MM.1S (cell line): Measurements from ENCODE around the gene PAXX.
A peak's percentile ranks its signal among the peaks of the same experiment; 100 is the strongest.

Experiments used
- DNase-seq: peaks from one replicate; pipeline ENCODE4 v3.0.0-alpha.2; 2015
- H2AFZ ChIP-seq: fragments of 300-600 bp; sonication (generic); 2 replicates; pipeline ENCODE4 v1.6.0; 2016; ENCODE audit warnings: antibody characterized with exemption, low read length
- H3F3A ChIP-seq: fragments of 300-600 bp; sonication (generic); 2 replicates; pipeline ENCODE4 v1.6.1; 2016; ENCODE audit warnings: mild to moderate bottlenecking, antibody characterized with exemption, low read length, moderate library complexity, mixed read lengths; ENCODE audit not compliant: insufficient read depth
- H3K27ac ChIP-seq: fragments of 300-600 bp; sonication (generic); 2 replicates; pipeline ENCODE4 v1.5.1; 2016; ENCODE audit warnings: mild to moderate bottlenecking, low read length
- H3K27me3 ChIP-seq: fragments of 300-600 bp; sonication (generic); replicated peaks from 2 replicates; pipeline ENCODE4 v1.6.0; 2016; ENCODE audit warnings: low read length; ENCODE audit not compliant: insufficient read depth
- H3K36me3 ChIP-seq: fragments of 300-600 bp; sonication (generic); replicated peaks from 2 replicates; pipeline ENCODE4 v1.6.1; 2016; ENCODE audit warnings: mild to moderate bottlenecking, low read length, mixed read lengths; ENCODE audit not compliant: insufficient read depth
- H3K4me1 ChIP-seq: fragments of 300-600 bp; sonication (generic); 2 replicates; pipeline ENCODE4 v1.6.1; 2016; ENCODE audit warnings: low read length, mixed read lengths
- H3K4me2 ChIP-seq: fragments of 300-600 bp; sonication (generic); 2 replicates; pipeline ENCODE4 v1.6.0; 2016; ENCODE audit warnings: low read depth, low read length
- H3K4me3 ChIP-seq: fragments of 300-600 bp; sonication (generic); 2 replicates; pipeline ENCODE4 v1.5.1; 2016; ENCODE audit warnings: low read length, mixed read lengths
- H3K79me2 ChIP-seq: fragments of 300-600 bp; sonication (generic); 2 replicates; pipeline ENCODE4 v1.6.1; 2016; ENCODE audit warnings: mixed run types, low read length, mixed read lengths
- H3K9ac ChIP-seq: fragments of 300-600 bp; sonication (generic); 2 replicates; pipeline ENCODE4 v1.6.1; 2016; ENCODE audit warnings: low read length, mixed read lengths
- H3K9me2 ChIP-seq: fragments of 300-600 bp; sonication (generic); replicated peaks from 2 replicates; pipeline ENCODE4 v1.6.1; 2016; ENCODE audit warnings: mild to moderate bottlenecking, low read length, mixed read lengths; ENCODE audit not compliant: insufficient read depth
- H3K9me3 ChIP-seq: fragments of 300-600 bp; sonication (generic); replicated peaks from 2 replicates; pipeline ENCODE4 v1.6.1; 2016; ENCODE audit warnings: mild to moderate bottlenecking, low read length, mixed read lengths; ENCODE audit not compliant: insufficient read depth
- H4K20me1 ChIP-seq: fragments of 300-600 bp; sonication (generic); 2 replicates; pipeline ENCODE4 v1.6.1; 2016; ENCODE audit warnings: mild to moderate bottlenecking, low read length, moderate library complexity, mixed read lengths; ENCODE audit not compliant: insufficient read depth
- CTCF ChIP-seq: fragments of 300-600 bp; sonication (generic); IDR thresholded peaks from 2 replicates; pipeline ENCODE4 v1.5.1; 2016; ENCODE audit warnings: antibody characterized with exemption, low read length, mixed read lengths
- EZH2 ChIP-seq: fragments of 300-600 bp; sonication (generic); optimal IDR thresholded peaks from 2 replicates; pipeline ENCODE3; 2017; ENCODE audit warnings: low read depth, mild to moderate bottlenecking, antibody characterized with exemption, low read length, mixed read lengths
- EZH2phosphoT487 ChIP-seq: fragments of 300-600 bp; sonication (generic); IDR thresholded peaks from 2 replicates; pipeline ENCODE4 v1.6.1; 2018; ENCODE audit warnings: antibody characterized with exemption, low read length

Gene PAXX

GRCh38 chr9:137020771-137021567, 28.7 kb downstream of the PAXX start:
- no peak overlapping the region for H2AFZ ChIP-seq
- H3K27me3 ChIP-seq: peaks cover 37% of the 10 kb centered on the region
- H3F3A ChIP-seq: no peaks in the 10 kb centered on the region
- H4K20me1 ChIP-seq: no peaks in the 10 kb centered on the region
- no peaks in the 10 kb centered on the region for H3K36me3 ChIP-seq
- peaks cover 2% of the 10 kb centered on the region; the same call in 1 of the 2 replicates for H3K4me1 ChIP-seq
- no peaks in the 10 kb centered on the region for H3K79me2 ChIP-seq
- H3K9me2 ChIP-seq: no peaks in the 10 kb centered on the region
- TF ChIP-seq EZH2: no peak
- no peak for TF ChIP-seq EZH2phosphoT487
- H3K4me3 ChIP-seq: no peak overlapping the region
- no peak overlapping the region for H3K27ac ChIP-seq
- DNase-seq: no peak
- H3K4me2 ChIP-seq: no peak overlapping the region
- H3K9me3 ChIP-seq: no peaks in the 10 kb centered on the region
- H3K9ac ChIP-seq: no peak overlapping the region

GRCh38 chr9:137021568-137021978, 29.4 kb downstream of the PAXX start:
- H3K27me3 ChIP-seq: peaks cover 38% of the 10 kb centered on the region
- peaks cover 4% of the 10 kb centered on the region; the same call in 1 of the 2 replicates for H3K4me1 ChIP-seq
- H3K9me2 ChIP-seq: no peaks in the 10 kb centered on the region
- no peak for DNase-seq
- H3K36me3 ChIP-seq: no peaks in the 10 kb centered on the region
- no peak overlapping the region for H2AFZ ChIP-seq
- H3K4me3 ChIP-seq: no peak overlapping the region
- no peaks in the 10 kb centered on the region for H4K20me1 ChIP-seq
- no peak overlapping the region for H3K4me2 ChIP-seq
- H3K9ac ChIP-seq: no peak overlapping the region
- no peaks in the 10 kb centered on the region for H3F3A ChIP-seq
- no peaks in the 10 kb centered on the region for H3K9me3 ChIP-seq
- TF ChIP-seq EZH2phosphoT487 (no peak), EZH2 (no peak), CTCF (no peak)
- H3K79me2 ChIP-seq: no peaks in the 10 kb centered on the region
- no peak overlapping the region for H3K27ac ChIP-seq

GRCh38 chr9:137021979-137022661, 29.9 kb downstream of the PAXX start:
- Histone ChIP-seq H3K9me2 (no peaks in the 10 kb centered on the region), H3K4me3 (no peak overlapping the region), H2AFZ (no peak overlapping the region), H3K4me1 (peaks cover 4% of the 10 kb centered on the region; the same call in 1 of the 2 replicates), H3K4me2 (no peak overlapping the region), H4K20me1 (no peaks in the 10 kb centered on the region), H3K27ac (no peak overlapping the region), H3K27me3 (peaks cover 44% of the 10 kb centered on the region), H3K79me2 (no peaks in the 10 kb centered on the region), H3F3A (no peaks in the 10 kb centered on the region), H3K9me3 (no peaks in the 10 kb centered on the region), H3K9ac (no peak overlapping the region), H3K36me3 (no peaks in the 10 kb centered on the region)
- TF ChIP-seq EZH2phosphoT487 (no peak), EZH2 (no peak), CTCF (no peak)
- peak; percentile 70 for DNase-seq
